GM23338 (cell line): ENCODE data around the gene DENND2A. TPM values are rescaled to one million over a fixed set of nuclear protein-coding genes. Genes with fewer than 3 reads are reported as not detected.

ENCODE experiments used
- ATAC-seq: fragments of 200-7000 bp; cut with Tn5 transposase; 3 replicates; pipeline ENCODE4 v1.9.1; 2020
- DNase-seq: peaks from one replicate; pipeline ENCODE4 v3.0.0-alpha.2; 2015; ENCODE audit warnings: low spot score
- H2AFZ ChIP-seq: fragments of 200-600 bp; sonication (generic); 2 replicates; pipeline ENCODE4 v1.8.0; 2016; ENCODE audit warnings: antibody characterized with exemption, mild to moderate bottlenecking, moderate library complexity
- H3F3A ChIP-seq: fragments of 200-600 bp; sonication (generic); replicated peaks from 2 replicates; pipeline ENCODE4 v1.8.0; 2017; ENCODE audit warnings: antibody characterized with exemption, mixed run types, low read depth
- H3K27ac ChIP-seq: fragments of 200-600 bp; sonication (generic); 2 replicates; pipeline ENCODE4 v1.6.1; 2016; ENCODE audit warnings: low read depth
- H3K27me3 ChIP-seq: fragments of 200-600 bp; sonication (generic); 2 replicates; pipeline ENCODE4 v1.8.0; 2016; ENCODE audit warnings: mild to moderate bottlenecking, mixed run types, moderate library complexity; ENCODE audit not compliant: insufficient read depth
- H3K36me3 ChIP-seq: fragments of 200-600 bp; sonication (generic); 2 replicates; pipeline ENCODE4 v1.8.0; 2016; ENCODE audit warnings: mild to moderate bottlenecking; ENCODE audit not compliant: insufficient read depth
- H3K4me1 ChIP-seq: fragments of 200-600 bp; sonication (generic); 2 replicates; pipeline ENCODE4 v1.8.0; 2016; ENCODE audit warnings: mild to moderate bottlenecking, moderate library complexity; ENCODE audit not compliant: insufficient read depth
- H3K4me2 ChIP-seq: fragments of 200-600 bp; sonication (generic); 2 replicates; pipeline ENCODE4 v1.7.1; 2017; ENCODE audit warnings: mixed run types
- H3K4me3 ChIP-seq: fragments of 200-600 bp; sonication (generic); 2 replicates; pipeline ENCODE4 v1.6.1; 2016; ENCODE audit warnings: mixed run types
- H3K79me2 ChIP-seq: fragments of 200-600 bp; sonication (generic); replicated peaks from 2 replicates; pipeline ENCODE4 v1.8.0; 2017; ENCODE audit warnings: mild to moderate bottlenecking; ENCODE audit not compliant: insufficient read depth
- H3K9me2 ChIP-seq: fragments of 200-600 bp; sonication (generic); 2 replicates; pipeline ENCODE4 v1.8.0; 2017; ENCODE audit not compliant: insufficient read depth
- H4K20me1 ChIP-seq: fragments of 200-600 bp; sonication (generic); replicated peaks from 2 replicates; pipeline ENCODE4 v1.8.0; 2017; ENCODE audit warnings: mild to moderate bottlenecking; ENCODE audit not compliant: insufficient read depth
- H3K27ac Mint-ChIP-seq: 2 replicates; pipeline ENCODE4 v1.8.0; 2020; ENCODE audit warnings: inconsistent platforms, mild to moderate bottlenecking, moderate library complexity, mixed read lengths
- H3K27me3 Mint-ChIP-seq: 3 replicates; pipeline ENCODE4 v1.8.0; 2022; ENCODE audit warnings: low read depth, mild to moderate bottlenecking, moderate library complexity, mixed read lengths, inconsistent platforms; ENCODE audit not compliant: insufficient read depth, poor library complexity
- H3K36me3 Mint-ChIP-seq: 3 replicates; pipeline ENCODE4 v1.8.0; 2021; ENCODE audit warnings: low read depth, mild to moderate bottlenecking, inconsistent platforms, moderate library complexity, mixed read lengths
- H3K4me1 Mint-ChIP-seq: 3 replicates; pipeline ENCODE4 v1.8.0; 2020; ENCODE audit warnings: mild to moderate bottlenecking, inconsistent platforms, mixed read lengths
- H3K4me3 Mint-ChIP-seq: 3 replicates; pipeline ENCODE4 v1.8.0; 2021; ENCODE audit warnings: moderate library complexity, mild to moderate bottlenecking, inconsistent platforms, mixed read lengths
- H3K9me3 Mint-ChIP-seq: 3 replicates; pipeline ENCODE4 v1.8.0; 2020; ENCODE audit warnings: moderate library complexity, mild to moderate bottlenecking, inconsistent platforms, mixed read lengths
- CREB1 ChIP-seq: fragments of 250-450 bp; sonication (Bioruptor Pico); IDR thresholded peaks from 2 replicates; pipeline ENCODE4 v1.5.0; 2020; ENCODE audit warnings: low read depth, mild to moderate bottlenecking, moderate library complexity
- CTCF ChIP-seq, 2 experiments: fragments of 200-600 bp in 1 of 2; sonication (generic) in 1 of 2; conservative IDR thresholded peaks; 2 replicates each; pipeline versions ENCODE4 v1.5.1 to v1.6.1; 2016 to 2017; ENCODE audit warnings: antibody characterized with exemption in 2 of 2, low read depth in 2 of 2, mild to moderate bottlenecking in 2 of 2, moderate library complexity in 1 of 2
- ETS1 ChIP-seq: IDR thresholded peaks from 2 replicates; pipeline ENCODE4 v1.6.1; 2016; ENCODE audit warnings: antibody characterized with exemption
- EZH2 ChIP-seq: fragments of 200-600 bp; sonication (generic); IDR thresholded peaks from one replicate; pipeline ENCODE4 v1.8.0; 2017; ENCODE audit warnings: antibody characterized with exemption, mild to moderate bottlenecking, low read depth; ENCODE audit not compliant: unreplicated experiment
- EZH2phosphoT487 ChIP-seq: fragments of 200-600 bp; sonication (generic); IDR thresholded peaks from one replicate; pipeline ENCODE4 v1.8.1; 2018; ENCODE audit warnings: antibody characterized with exemption; ENCODE audit not compliant: unreplicated experiment
- JUNB ChIP-seq: IDR thresholded peaks from one replicate; pipeline ENCODE4 v1.6.1; 2016; ENCODE audit warnings: antibody characterized with exemption; ENCODE audit not compliant: unreplicated experiment
- NANOG ChIP-seq: IDR thresholded peaks from 2 replicates; pipeline ENCODE4 v1.6.1; 2016; ENCODE audit warnings: antibody characterized with exemption, borderline replicate concordance
- POLR2AphosphoS5 ChIP-seq: IDR thresholded peaks from 2 replicates; pipeline ENCODE4 v1.6.1; 2016; ENCODE audit warnings: antibody characterized with exemption, low read depth
- REST ChIP-seq: IDR thresholded peaks from one replicate; pipeline ENCODE4 v1.6.1; 2018; ENCODE audit warnings: antibody characterized with exemption; ENCODE audit not compliant: unreplicated experiment
- STAT1 ChIP-seq: IDR thresholded peaks from one replicate; pipeline ENCODE4 v1.6.1; 2016; ENCODE audit warnings: antibody characterized with exemption; ENCODE audit not compliant: unreplicated experiment
- ZNF114 ChIP-seq: fragments of 250-450 bp; sonication (Bioruptor Pico); IDR thresholded peaks from 2 replicates; pipeline ENCODE4 v1.5.0; 2020; ENCODE audit warnings: mild to moderate bottlenecking, moderate library complexity
- ZNF331 ChIP-seq: fragments of 250-450 bp; sonication (Bioruptor Pico); IDR thresholded peaks from 2 replicates; pipeline ENCODE4 v1.5.0; 2020; ENCODE audit warnings: low read depth, mild to moderate bottlenecking, moderate library complexity
- ZNF462 ChIP-seq: fragments of 250-450 bp; sonication (Bioruptor Pico); IDR thresholded peaks from 2 replicates; pipeline ENCODE4 v1.5.0; 2020; ENCODE audit warnings: mild to moderate bottlenecking, moderate library complexity
- polyA plus RNA-seq: library from polyadenylated mRNA; unstranded; fragments of >200 nt; fragmentation: Nextera tagmentation; extraction: Ambion mirVana; gene quantifications from 2 replicates; pipeline ENCODE4 v1.2.1, GENCODE V29; 2016
- total RNA-seq: library from RNA; depleted of rRNA; stranded (reverse); fragments of >200 nt; shearing (Covaris generic); gene quantifications from 2 replicates; pipeline ENCODE4 v1.2.3, GENCODE V29; 2014

The DENND2A gene
- total and polyA plus RNA-seq, 2 experiments from 2014 or later: 1.7 to 5.6 TPM

- H3K27ac ChIP-seq: no peak overlapping the region
These were observed 47.0 kb downstream of the DENND2A start for GRCh38 chr7:140593672-140593982.

More at GRCh38 chr7:140593672-140593982, 47.0 kb downstream of the DENND2A start:
- no peak for TF ChIP-seq CREB1
- TF ChIP-seq ZNF114 (CRISPR knock-in tag): no peak
- no peak for TF ChIP-seq CTCF (conservative IDR thresholded peaks at IDR 0.05; ENCODE audit: low read depth in 2 of 2)
- TF ChIP-seq EZH2: no peak
- no peak for TF ChIP-seq NANOG
- no peak for TF ChIP-seq REST
- TF ChIP-seq ZNF331 (CRISPR knock-in tag): no peak
- TF ChIP-seq STAT1: no peak
- TF ChIP-seq EZH2phosphoT487: no peak
- TF ChIP-seq JUNB: no peak
- TF ChIP-seq ZNF462: no peak
- TF ChIP-seq POLR2AphosphoS5: no peak
- no peak for TF ChIP-seq ETS1
- no peak for DNase-seq
- Mint-ChIP-seq H3K4me3 (no peak overlapping the region), H3K4me1 (peaks cover 8% of the 10 kb centered on the region; the same call in 2 of the 3 replicates), H3K27me3 (peaks cover 7% of the 10 kb centered on the region), H3K36me3 (no peaks in the 10 kb centered on the region), H3K9me3 (no peaks in the 10 kb centered on the region), H3K27ac (no peak overlapping the region)
- no peaks in the 10 kb centered on the region for H3K36me3 ChIP-seq
- H3K79me2 ChIP-seq: no peaks in the 10 kb centered on the region
- H3K9me2 ChIP-seq: no peaks in the 10 kb centered on the region
- no peak overlapping the region for H3K4me2 ChIP-seq
- H3K4me1 ChIP-seq: no peaks in the 10 kb centered on the region; the same call in 1 of the 2 replicates
- no peaks in the 10 kb centered on the region for H4K20me1 ChIP-seq
- no peaks in the 10 kb centered on the region for H3K27me3 ChIP-seq
- H3F3A ChIP-seq: no peaks in the 10 kb centered on the region
- H3K4me3 ChIP-seq: no peak overlapping the region
- no peak for ATAC-seq
- H2AFZ ChIP-seq: no peak overlapping the region
